ENCODE measurements around the gene TRIM52. TPM values are rescaled to one million over a fixed set of nuclear protein-coding genes. Genes with fewer than 3 reads are reported as not detected.

The TRIM52 gene
- total and polyA plus RNA-seq, 9 of the 15 experiments (the other 6 are each of a cell fraction or from before 2014, with no cell fraction given) = 3.3 to 21.9 (median 13.5) TPM

DNA sequence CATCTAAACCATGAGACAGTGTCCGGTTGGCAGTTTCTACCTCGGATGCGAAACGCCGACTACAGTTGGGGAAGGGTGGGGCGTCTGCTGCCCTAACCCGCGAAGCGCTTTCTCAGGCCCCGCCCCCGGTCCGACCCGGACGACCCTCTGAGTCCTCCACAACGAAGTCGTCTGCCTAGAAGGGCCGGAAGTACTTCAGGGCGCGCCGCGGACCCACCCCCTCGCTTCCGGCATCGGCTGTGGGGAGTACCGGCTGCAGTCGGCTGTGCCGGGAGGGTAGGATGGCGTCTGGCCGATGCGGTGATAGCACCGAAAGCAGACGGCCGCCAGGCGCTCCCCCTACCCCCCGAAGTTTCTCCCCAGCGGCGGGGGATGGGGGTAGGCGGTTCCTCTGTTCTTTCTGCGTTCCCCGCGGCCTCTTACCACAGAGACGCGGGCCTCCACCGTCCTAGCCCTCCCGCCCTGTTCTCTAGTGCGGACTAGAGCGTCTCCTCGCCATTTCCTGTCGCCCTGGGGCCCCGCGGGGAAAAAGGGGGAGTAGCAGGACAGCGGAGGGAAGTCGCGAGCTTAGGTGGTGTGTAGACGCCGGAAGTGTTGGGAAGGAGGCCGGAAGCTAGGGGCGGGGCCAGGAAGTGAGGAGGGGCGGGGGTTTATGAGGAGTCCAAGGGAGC, 37.8 kb downstream of the TRIM52 start, which contains the start of gene TRIM41 (continued):
- TF ChIP-seq POLR2A (conservative IDR thresholded peaks at IDR 0.05) = peak; percentile 98
- TF ChIP-seq THRAP3 (IDR thresholded peaks at IDR 0.05; ENCODE audit: borderline replicate concordance) = peak; percentile 35; the same call in 1 of the 2 replicates
- no peak for TF ChIP-seq SRSF1 (IDR thresholded peaks at IDR 0.05; ENCODE audit: low read depth, low read length)
- no peak for TF ChIP-seq ZNF347 (CRISPR knock-in tag; IDR thresholded peaks at IDR 0.05; ENCODE audit: low read depth)
- TF ChIP-seq MXI1 (IDR thresholded peaks at IDR 0.05; ENCODE audit: low read depth, low read length) = no peak
- no peak for TF ChIP-seq STAT5B (CRISPR knock-in tag; IDR thresholded peaks at IDR 0.05)
- TF ChIP-seq, protein P1, sequence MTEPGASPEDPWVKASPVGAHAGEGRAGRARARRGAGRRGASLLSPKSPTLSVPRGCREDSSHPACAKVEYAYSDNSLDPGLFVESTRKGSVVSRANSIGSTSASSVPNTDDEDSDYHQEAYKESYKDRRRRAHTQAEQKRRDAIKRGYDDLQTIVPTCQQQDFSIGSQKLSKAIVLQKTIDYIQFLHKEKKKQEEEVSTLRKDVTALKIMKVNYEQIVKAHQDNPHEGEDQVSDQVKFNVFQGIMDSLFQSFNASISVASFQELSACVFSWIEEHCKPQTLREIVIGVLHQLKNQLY (CRISPR knock-in tag; conservative IDR thresholded peaks at IDR 0.05) = peak in 1 of 2 experiments; percentile 91; a peak in 1 of 4 replicates
- TF ChIP-seq, protein P2, sequence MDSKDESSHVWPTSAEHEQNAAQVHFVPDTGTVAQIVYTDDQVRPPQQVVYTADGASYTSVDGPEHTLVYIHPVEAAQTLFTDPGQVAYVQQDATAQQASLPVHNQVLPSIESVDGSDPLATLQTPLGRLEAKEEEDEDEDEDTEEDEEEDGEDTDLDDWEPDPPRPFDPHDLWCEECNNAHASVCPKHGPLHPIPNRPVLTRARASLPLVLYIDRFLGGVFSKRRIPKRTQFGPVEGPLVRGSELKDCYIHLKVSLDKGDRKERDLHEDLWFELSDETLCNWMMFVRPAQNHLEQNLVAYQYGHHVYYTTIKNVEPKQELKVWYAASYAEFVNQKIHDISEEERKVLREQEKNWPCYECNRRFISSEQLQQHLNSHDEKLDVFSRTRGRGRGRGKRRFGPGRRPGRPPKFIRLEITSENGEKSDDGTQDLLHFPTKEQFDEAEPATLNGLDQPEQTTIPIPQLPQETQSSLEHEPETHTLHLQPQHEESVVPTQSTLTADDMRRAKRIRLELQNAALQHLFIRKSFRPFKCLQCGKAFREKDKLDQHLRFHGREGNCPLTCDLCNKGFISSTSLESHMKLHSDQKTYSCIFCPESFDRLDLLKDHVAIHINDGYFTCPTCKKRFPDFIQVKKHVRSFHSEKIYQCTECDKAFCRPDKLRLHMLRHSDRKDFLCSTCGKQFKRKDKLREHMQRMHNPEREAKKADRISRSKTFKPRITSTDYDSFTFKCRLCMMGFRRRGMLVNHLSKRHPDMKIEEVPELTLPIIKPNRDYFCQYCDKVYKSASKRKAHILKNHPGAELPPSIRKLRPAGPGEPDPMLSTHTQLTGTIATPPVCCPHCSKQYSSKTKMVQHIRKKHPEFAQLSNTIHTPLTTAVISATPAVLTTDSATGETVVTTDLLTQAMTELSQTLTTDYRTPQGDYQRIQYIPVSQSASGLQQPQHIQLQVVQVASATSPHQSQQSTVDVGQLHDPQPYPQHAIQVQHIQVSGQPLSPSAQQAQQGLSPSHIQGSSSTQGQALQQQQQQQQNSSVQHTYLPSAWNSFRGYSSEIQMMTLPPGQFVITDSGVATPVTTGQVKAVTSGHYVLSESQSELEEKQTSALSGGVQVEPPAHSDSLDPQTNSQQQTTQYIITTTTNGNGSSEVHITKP (IDR thresholded peaks at IDR 0.05; ENCODE audit: partially characterized antibody) = peak; percentile 58
- peak; percentile 58 for TF ChIP-seq ARID1B (IDR thresholded peaks at IDR 0.05)
- TF ChIP-seq HNRNPH1 (optimal IDR thresholded peaks at IDR 0.05; ENCODE audit: low read depth, low read length) = no peak
- no peak for TF ChIP-seq HDAC8 (tag; IDR thresholded peaks at IDR 0.05)
- peak; percentile 71 for TF ChIP-seq SPI1 (IDR thresholded peaks at IDR 0.05; ENCODE audit: borderline replicate concordance, low read depth, low read length)
- TF ChIP-seq ZNF253 (CRISPR knock-in tag; conservative IDR thresholded peaks at IDR 0.05) = no peak
- peak; percentile 32; the same call in 1 of the 2 replicates for TF ChIP-seq CC2D1A (IDR thresholded peaks at IDR 0.05)
- TF ChIP-seq PPARD (CRISPR knock-in tag; IDR thresholded peaks at IDR 0.05) = no peak
- no peak for TF ChIP-seq KAT2B (IDR thresholded peaks at IDR 0.05; ENCODE audit: low read depth, low read length)
- TF ChIP-seq, protein P3, sequence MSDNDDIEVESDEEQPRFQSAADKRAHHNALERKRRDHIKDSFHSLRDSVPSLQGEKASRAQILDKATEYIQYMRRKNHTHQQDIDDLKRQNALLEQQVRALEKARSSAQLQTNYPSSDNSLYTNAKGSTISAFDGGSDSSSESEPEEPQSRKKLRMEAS (CRISPR knock-in tag; IDR thresholded peaks at IDR 0.05) = peak; percentile 84; the same call in 1 of the 2 replicates
- TF ChIP-seq PCBP1 (IDR thresholded peaks at IDR 0.05; ENCODE audit: low read depth, low read length, poor library complexity, severe bottlenecking) = peak; percentile 56
- TF ChIP-seq GABPA (tag; conservative IDR thresholded peaks at IDR 0.05; ENCODE audit: low read depth) = peak; percentile 99
- TF ChIP-seq, protein P4, sequence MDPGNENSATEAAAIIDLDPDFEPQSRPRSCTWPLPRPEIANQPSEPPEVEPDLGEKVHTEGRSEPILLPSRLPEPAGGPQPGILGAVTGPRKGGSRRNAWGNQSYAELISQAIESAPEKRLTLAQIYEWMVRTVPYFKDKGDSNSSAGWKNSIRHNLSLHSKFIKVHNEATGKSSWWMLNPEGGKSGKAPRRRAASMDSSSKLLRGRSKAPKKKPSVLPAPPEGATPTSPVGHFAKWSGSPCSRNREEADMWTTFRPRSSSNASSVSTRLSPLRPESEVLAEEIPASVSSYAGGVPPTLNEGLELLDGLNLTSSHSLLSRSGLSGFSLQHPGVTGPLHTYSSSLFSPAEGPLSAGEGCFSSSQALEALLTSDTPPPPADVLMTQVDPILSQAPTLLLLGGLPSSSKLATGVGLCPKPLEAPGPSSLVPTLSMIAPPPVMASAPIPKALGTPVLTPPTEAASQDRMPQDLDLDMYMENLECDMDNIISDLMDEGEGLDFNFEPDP (CRISPR knock-in tag; IDR thresholded peaks at IDR 0.05) = peak; percentile 70; the same call in 1 of the 2 replicates
- peak; percentile 66 for TF ChIP-seq SAP30 (IDR thresholded peaks at IDR 0.05; ENCODE audit: borderline replicate concordance, insufficient read depth, low read depth, low read length, poor library complexity, severe bottlenecking)
- no peak; the same call in 1 of the 2 replicates for TF ChIP-seq ZBED1 (IDR thresholded peaks at IDR 0.05)
- peak; percentile 49 for TF ChIP-seq FIP1L1 (IDR thresholded peaks at IDR 0.05; ENCODE audit: low read depth, low read length, poor library complexity, severe bottlenecking)
